ENCODE measurements around the gene RIT2.

GRCh38 chr18:43022874-43023273, 92.6 kb downstream of the RIT2 start:
- TF ChIP-seq, protein P1, sequence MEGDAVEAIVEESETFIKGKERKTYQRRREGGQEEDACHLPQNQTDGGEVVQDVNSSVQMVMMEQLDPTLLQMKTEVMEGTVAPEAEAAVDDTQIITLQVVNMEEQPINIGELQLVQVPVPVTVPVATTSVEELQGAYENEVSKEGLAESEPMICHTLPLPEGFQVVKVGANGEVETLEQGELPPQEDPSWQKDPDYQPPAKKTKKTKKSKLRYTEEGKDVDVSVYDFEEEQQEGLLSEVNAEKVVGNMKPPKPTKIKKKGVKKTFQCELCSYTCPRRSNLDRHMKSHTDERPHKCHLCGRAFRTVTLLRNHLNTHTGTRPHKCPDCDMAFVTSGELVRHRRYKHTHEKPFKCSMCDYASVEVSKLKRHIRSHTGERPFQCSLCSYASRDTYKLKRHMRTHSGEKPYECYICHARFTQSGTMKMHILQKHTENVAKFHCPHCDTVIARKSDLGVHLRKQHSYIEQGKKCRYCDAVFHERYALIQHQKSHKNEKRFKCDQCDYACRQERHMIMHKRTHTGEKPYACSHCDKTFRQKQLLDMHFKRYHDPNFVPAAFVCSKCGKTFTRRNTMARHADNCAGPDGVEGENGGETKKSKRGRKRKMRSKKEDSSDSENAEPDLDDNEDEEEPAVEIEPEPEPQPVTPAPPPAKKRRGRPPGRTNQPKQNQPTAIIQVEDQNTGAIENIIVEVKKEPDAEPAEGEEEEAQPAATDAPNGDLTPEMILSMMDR (IDR thresholded peaks at IDR 0.05; ENCODE audit: low read depth, low read length): no peak
- TF ChIP-seq EZH2phosphoT487 (IDR thresholded peaks at IDR 0.05; ENCODE audit: low read depth): no peak

Measured in OCI-LY3 (cell line).